Ishikawa (cell line): ENCODE results near the gene ZBTB48.

Experiments
- CEBPB ChIP-seq: IDR thresholded peaks from 2 replicates; pipeline ENCODE4 v1.6.1; 2012
- CREB1 ChIP-seq: IDR thresholded peaks from 2 replicates; pipeline ENCODE4 v1.6.1; 2012; ENCODE audit warnings: low read depth
- EGR1 ChIP-seq: IDR thresholded peaks from 2 replicates; pipeline ENCODE4 v1.6.1; 2012
- FOXM1 ChIP-seq: IDR thresholded peaks from 2 replicates; pipeline ENCODE4 v1.6.1; 2012; ENCODE audit warnings: low read depth, borderline replicate concordance
- MAX ChIP-seq: IDR thresholded peaks from 2 replicates; pipeline ENCODE4 v1.6.1; 2012
- NFIC ChIP-seq: IDR thresholded peaks from 2 replicates; pipeline ENCODE4 v1.6.1; 2012
- RAD21 ChIP-seq: IDR thresholded peaks from 2 replicates; pipeline ENCODE4 v1.6.1; 2012; ENCODE audit warnings: low read depth
- TAF1 ChIP-seq: IDR thresholded peaks from 2 replicates; pipeline ENCODE4 v1.6.1; 2012; ENCODE audit warnings: low read depth, mild to moderate bottlenecking
- TCF12 ChIP-seq: IDR thresholded peaks from 2 replicates; pipeline ENCODE4 v1.6.1; 2012; ENCODE audit warnings: low read depth
- YY1 ChIP-seq: IDR thresholded peaks from 2 replicates; pipeline ENCODE4 v1.6.1; 2012; ENCODE audit warnings: low read depth

DNA sequence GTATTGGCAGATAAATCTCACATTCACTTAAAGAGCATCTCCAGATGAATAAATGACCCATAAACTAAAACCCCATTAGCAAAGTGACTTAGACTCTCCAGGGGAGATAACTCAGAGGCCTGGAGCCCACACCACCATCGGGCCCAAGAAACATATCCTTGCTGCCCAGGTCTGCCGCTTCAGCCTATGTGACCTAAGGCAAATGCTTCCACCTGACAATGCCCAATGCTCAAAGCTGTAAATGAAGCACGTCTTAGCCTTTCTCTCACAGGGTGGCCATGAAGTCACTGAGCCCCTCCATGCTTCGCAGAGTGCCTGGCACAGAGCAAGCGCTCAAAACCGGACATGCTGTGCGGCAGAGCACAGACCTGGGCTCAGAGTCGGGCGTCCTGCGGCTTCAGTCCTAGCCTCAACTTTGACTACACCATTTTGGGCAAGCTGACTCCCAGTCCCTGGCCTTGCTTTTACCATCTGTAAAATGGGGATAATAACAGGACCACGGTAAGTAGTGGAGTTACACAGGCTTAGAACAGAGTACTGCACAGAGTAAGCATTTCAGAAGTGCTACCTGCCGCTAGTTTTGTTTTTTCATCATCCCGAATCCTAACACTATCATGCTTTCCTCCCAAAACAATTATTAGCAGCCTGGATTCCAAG lies 49.2 kb upstream of the ZBTB48 start:
- TF ChIP-seq CEBPB (no peak), TCF12 (no peak), YY1 (no peak), RAD21 (no peak), FOXM1 (no peak), NFIC (no peak), TAF1 (no peak), EGR1 (no peak), CREB1 (no peak), MAX (no peak)
